Activated gamma-delta T cell treated with Interleukin-2 at 50 U/mL for 16 hours (primary cell): ENCODE measurements around the gene ARHGAP24.
"Not testable (repeated sequence)": the region's sequence is repeated elsewhere in the genome, so short reads cannot be mapped to it uniquely, and the experiment has no call there.

Experiments
- DNase-seq: peaks from one replicate; pipeline ENCODE4 v3.0.0-alpha.2; 2020

The ARHGAP24 gene

GRCh38 chr4:85659610-85660218 lies 184.8 kb downstream of the ARHGAP24 start:
- DNase-seq = no peak

GRCh38 chr4:85666625-85667024 lies 191.7 kb downstream of the ARHGAP24 start:
- not testable (repeated sequence) for DNase-seq

- no peak for DNase-seq
Measured at GRCh38 chr4:85669204-85669603, 194.3 kb downstream of the ARHGAP24 start.

GRCh38 chr4:85669992-85670548 lies 195.1 kb downstream of the ARHGAP24 start:
- DNase-seq = no peak

GRCh38 chr4:85671120-85671519 lies 196.2 kb downstream of the ARHGAP24 start:
- no peak for DNase-seq

GRCh38 chr4:85672116-85672515 lies 197.2 kb downstream of the ARHGAP24 start:
- no peak for DNase-seq

GRCh38 chr4:85672959-85673358 lies 198.0 kb downstream of the ARHGAP24 start:
- DNase-seq = no peak

- DNase-seq = no peak
Measured at GRCh38 chr4:85673540-85673939, 198.6 kb downstream of the ARHGAP24 start.

GRCh38 chr4:85675076-85676049 lies 200.4 kb downstream of the ARHGAP24 start:
- DNase-seq = no peak

- DNase-seq = no peak
Measured at GRCh38 chr4:85676050-85676425, 201.1 kb downstream of the ARHGAP24 start.

- no peak for DNase-seq
Measured at GRCh38 chr4:85676850-85677590, 202.1 kb downstream of the ARHGAP24 start.

- no peak for DNase-seq
Measured at GRCh38 chr4:85681221-85681657, 206.3 kb downstream of the ARHGAP24 start.

- DNase-seq = no peak
Measured at GRCh38 chr4:85681921-85682320, 207.0 kb downstream of the ARHGAP24 start.

- DNase-seq = no peak
Measured at GRCh38 chr4:85682391-85682790, 207.4 kb downstream of the ARHGAP24 start.

GRCh38 chr4:85684676-85685075 lies 209.7 kb downstream of the ARHGAP24 start:
- no peak for DNase-seq

- DNase-seq = no peak
Measured at GRCh38 chr4:85686398-85686797, 211.4 kb downstream of the ARHGAP24 start.

- no peak for DNase-seq
Measured at GRCh38 chr4:85688055-85688740, 213.2 kb downstream of the ARHGAP24 start.

GRCh38 chr4:85696661-85697060 lies 221.7 kb downstream of the ARHGAP24 start:
- DNase-seq = no peak

- DNase-seq = no peak
Measured at GRCh38 chr4:85697854-85698253, 222.9 kb downstream of the ARHGAP24 start.

GRCh38 chr4:85700362-85700761 lies 225.4 kb downstream of the ARHGAP24 start:
- no peak for DNase-seq

- DNase-seq = no peak
Measured at GRCh38 chr4:85701861-85702321, 226.9 kb downstream of the ARHGAP24 start.

- DNase-seq = no peak
Measured at GRCh38 chr4:85703096-85703495, 228.1 kb downstream of the ARHGAP24 start.
